GM18511 (cell line): ENCODE data around the gene MUC5AC.
"Not testable (repeated sequence)": the region's sequence is repeated elsewhere in the genome, so short reads cannot be mapped to it uniquely, and the experiment has no call there.

ENCODE experiments used
- ATAC-seq: cut with Tn5 transposase; IDR thresholded peaks from one replicate; pipeline ENCODE4 v1.9.1; 2021; ENCODE audit warnings: mild to moderate bottlenecking, moderate library complexity; ENCODE audit not compliant: unreplicated experiment

The MUC5AC gene, protein sequence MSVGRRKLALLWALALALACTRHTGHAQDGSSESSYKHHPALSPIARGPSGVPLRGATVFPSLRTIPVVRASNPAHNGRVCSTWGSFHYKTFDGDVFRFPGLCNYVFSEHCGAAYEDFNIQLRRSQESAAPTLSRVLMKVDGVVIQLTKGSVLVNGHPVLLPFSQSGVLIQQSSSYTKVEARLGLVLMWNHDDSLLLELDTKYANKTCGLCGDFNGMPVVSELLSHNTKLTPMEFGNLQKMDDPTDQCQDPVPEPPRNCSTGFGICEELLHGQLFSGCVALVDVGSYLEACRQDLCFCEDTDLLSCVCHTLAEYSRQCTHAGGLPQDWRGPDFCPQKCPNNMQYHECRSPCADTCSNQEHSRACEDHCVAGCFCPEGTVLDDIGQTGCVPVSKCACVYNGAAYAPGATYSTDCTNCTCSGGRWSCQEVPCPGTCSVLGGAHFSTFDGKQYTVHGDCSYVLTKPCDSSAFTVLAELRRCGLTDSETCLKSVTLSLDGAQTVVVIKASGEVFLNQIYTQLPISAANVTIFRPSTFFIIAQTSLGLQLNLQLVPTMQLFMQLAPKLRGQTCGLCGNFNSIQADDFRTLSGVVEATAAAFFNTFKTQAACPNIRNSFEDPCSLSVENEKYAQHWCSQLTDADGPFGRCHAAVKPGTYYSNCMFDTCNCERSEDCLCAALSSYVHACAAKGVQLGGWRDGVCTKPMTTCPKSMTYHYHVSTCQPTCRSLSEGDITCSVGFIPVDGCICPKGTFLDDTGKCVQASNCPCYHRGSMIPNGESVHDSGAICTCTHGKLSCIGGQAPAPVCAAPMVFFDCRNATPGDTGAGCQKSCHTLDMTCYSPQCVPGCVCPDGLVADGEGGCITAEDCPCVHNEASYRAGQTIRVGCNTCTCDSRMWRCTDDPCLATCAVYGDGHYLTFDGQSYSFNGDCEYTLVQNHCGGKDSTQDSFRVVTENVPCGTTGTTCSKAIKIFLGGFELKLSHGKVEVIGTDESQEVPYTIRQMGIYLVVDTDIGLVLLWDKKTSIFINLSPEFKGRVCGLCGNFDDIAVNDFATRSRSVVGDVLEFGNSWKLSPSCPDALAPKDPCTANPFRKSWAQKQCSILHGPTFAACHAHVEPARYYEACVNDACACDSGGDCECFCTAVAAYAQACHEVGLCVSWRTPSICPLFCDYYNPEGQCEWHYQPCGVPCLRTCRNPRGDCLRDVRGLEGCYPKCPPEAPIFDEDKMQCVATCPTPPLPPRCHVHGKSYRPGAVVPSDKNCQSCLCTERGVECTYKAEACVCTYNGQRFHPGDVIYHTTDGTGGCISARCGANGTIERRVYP (N-terminal part only)

GRCh38 chr11:1157645-1158591 lies at the start of gene MUC5AC:
Gene MUC5AC, plus strand, starts transcription at chr11:1157953. Its CDS starts 47 bp downstream, at chr11:1158000.
- no peak for ATAC-seq

GRCh38 chr11:1108246-1108900 lies 49.4 kb upstream of the MUC5AC start:
- ATAC-seq = no peak

DNA sequence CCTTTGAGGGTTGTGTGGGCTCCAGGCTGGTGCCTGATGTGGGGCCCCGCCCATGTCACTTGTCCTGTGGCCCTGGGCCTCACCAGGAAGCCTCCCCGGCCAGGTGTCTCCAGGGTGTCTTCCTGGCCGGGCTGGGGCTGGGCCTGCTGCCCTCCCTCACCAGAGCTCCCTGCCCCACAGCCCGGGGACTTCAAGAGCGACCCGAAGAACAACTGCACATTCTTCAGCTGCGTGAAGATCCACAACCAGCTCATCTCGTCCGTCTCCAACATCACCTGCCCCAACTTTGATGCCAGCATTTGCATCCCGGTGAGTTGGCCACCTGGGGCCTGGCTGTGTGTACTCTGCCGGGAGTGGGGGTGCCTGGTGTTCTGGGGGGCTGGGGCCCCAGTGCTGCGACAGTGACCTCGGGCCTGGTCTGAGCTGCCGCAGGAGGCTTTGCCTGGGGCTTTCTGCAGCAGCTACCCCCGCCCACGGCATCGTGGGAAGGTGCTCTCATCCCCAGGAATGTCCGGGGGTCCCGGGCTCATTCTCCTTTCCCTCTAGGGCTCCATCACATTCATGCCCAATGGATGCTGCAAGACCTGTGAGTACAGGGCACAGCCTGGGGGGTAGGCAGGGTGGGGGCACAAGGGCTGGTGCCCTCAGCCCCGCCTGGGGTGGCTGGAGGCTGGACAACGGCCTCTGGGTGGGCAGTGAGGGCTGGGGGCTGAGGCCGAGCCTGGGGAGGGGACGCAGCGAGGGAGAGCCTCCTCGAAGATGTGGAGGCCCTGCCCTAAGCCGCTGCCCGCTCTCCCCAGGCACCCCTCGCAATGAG lies 48.4 kb upstream of the MUC5AC start:
- ATAC-seq = no peak

DNA sequence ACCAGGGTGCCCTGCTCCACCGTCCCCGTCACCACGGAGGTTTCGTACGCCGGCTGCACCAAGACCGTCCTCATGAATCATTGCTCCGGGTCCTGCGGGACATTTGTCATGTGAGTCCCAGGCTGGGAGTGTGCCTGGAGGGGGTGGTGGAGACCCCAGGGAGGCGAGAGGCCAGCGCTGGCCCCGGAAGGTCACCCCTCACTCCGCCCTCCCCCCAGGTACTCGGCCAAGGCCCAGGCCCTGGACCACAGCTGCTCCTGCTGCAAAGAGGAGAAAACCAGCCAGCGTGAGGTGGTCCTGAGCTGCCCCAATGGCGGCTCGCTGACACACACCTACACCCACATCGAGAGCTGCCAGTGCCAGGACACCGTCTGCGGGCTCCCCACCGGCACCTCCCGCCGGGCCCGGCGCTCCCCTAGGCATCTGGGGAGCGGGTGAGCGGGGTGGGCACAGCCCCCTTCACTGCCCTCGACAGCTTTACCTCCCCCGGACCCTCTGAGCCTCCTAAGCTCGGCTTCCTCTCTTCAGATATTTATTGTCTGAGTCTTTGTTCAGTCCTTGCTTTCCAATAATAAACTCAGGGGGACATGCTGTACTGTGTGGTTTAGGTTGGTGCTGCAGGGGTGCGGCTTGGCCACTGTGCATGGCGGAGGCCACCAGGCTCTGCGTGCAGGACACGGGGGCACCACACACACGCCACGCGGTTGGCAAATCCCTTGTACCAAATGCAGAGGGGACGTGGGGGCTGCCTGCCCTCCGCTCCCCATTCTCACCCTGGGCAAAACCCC lies 47.6 kb upstream of the MUC5AC start:
- no peak for ATAC-seq

GRCh38 chr11:1111545-1112212 lies 46.1 kb upstream of the MUC5AC start:
- no peak for ATAC-seq

DNA sequence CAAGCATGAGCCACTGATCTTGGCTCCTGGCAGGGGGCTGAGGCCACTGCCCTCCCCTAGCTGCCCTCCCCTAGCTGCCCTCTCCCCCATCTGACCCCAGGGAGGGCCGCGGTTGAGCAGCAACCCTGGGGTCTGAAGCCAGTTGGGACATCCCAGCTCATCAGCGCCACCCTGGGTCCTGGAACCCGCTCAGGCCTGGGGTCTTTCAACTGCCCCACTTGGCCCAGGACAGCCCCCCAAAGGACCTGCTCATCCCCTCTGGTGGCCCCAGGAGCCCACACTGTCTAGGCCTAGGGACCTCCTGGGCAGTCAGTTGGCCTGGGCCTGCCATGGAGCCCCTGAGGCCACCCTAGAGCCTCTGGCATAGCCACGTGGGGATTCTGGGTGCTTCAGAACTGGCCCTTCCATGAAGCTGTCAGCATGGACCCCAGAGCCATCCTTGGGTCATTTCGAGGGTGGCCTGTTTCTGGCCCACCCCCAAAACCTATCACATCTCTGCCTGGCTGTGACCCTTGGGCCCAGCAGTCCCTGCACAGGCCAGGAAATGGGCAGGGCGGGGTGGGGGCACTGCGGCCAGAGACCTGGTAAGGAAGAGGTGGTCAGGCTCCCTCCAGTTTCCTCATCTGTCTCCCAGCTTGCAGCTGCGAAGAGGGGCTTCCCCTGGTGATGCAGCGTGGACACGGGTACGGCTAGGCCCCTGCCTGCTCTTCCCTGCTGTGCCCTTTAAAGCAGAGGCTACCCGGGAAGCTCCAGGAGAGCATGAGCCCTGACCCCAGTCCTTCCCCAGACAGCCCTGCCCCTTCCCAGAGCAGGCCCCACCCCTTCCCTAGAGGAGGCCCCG lies 45.2 kb upstream of the MUC5AC start:
- no peak for ATAC-seq

GRCh38 chr11:1113405-1114201 lies 44.1 kb upstream of the MUC5AC start:
- ATAC-seq = no peak

DNA sequence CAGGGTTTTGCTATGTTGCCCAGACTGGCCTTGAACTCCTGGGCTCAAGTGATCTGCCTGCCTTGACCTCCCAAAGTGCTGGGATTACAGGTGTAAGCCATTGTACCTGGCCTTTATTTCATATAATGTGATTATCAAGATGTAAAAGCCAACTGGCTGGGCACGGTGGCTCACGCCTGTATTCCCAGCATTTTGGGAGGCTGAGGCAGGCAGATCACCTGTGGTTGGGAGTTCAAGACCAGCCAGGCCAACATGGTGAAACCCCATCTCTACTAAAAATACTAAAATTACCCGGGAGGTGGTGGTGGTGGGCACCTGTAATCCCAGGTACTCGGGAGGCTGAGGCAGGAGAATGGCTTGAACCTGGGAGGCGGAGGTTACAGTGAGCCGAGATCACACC lies 42.5 kb upstream of the MUC5AC start:
- ATAC-seq = not testable (repeated sequence)

- no peak for ATAC-seq
These were observed 41.6 kb upstream of the MUC5AC start for GRCh38 chr11:1116104-1116503.

DNA sequence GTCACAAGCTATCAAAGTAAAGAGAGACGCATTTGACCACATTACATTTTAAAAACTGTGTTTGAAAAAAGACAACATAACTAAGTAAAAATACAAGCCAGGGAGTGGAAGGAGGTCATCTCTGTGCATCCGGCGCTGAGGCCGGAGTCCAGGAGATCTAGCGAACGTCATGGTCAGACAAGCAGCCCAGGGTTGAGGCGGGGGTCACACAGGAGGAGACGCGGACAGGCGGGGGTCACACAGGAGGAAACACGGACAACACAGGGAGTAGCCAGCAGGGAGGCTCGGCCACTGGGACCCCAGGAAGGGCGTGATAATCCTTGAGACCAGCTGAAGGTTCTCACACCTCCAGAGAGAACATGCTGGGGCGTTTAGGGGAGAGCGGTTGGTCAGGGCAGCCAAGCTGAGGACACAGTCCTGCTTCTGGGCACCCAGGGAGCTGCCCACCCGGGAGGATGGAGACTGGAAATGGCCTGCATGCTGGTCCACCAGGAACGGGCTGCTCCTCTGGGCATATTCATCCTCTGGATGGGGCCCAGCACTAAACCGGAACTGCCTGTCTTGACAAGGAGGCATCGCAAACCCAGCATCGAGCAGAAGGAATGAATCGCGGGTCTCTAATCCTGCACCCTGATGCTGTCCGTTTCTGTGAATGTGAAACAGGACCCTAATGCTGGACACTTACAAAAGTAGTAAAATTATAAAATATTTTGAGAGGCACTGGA lies 40.9 kb upstream of the MUC5AC start:
- no peak for ATAC-seq

DNA sequence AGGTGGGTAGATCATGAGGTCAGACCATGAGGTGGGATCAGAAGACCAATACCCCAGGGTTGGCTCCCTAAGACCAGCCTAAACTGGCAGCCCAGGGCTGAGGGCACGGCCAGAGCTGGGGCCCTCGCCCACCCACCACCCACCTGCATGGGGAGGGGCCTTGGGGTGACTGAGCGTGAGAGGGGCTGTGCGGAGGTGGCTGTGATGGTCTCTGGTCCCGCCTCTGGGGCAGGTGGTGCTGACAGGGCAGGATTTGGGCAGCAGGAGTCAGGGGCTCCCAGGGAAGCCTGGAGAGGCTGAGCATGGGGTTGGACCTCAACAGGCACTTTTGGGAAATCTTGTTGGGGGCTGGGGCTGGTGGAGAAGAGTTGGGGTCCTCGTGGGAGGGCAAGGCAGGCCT lies 39.8 kb upstream of the MUC5AC start:
- ATAC-seq = no peak

DNA sequence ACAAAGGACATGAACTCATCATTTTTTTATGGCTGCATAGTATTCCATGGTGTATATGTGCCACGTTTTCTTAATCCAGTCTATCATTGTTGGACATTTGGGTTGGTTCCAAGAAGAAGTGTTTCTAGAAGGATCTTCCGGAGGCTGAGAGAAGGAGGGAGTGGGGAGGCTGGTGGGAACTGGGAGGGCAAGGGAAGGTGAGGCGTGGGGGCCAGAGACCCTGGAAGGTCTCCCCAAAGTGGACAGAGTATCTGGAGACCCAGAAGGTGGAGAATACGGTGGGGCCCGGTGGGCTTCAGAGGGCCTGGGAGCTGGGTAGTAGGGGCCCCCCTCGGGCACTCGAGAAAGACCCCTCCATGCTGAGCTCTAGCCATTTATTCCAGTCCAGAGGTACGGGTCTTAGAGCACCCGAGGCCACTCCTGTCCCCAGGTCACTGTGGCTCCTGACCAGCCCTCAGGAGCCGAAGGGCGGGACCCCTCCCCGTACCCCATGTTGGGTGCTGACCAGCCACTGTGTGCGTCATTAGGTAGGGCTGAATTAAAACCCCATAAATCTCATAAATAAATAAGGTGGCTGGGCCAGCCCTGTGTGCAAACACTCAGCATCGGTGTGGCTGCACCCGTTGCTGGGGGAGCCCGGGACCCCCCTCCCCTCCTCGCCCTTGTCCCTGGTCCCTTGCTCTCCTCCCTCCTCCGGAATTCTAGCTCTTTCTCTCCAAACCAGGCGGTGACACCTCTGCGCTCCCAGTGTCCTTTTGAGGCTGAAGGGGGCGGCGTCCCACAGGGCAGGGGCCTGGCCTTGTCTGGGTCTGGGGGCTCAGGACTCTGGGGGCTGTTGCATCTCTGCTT lies 38.8 kb upstream of the MUC5AC start:
- ATAC-seq = no peak

GRCh38 chr11:1119604-1120146 lies 38.1 kb upstream of the MUC5AC start:
- no peak for ATAC-seq
